HG02973 (cell line): ENCODE results near the gene SORL1.

ENCODE experiments used
- ATAC-seq: cut with Tn5 transposase; IDR thresholded peaks from one replicate; pipeline ENCODE4 v1.9.1; 2021; ENCODE audit warnings: moderate library complexity; ENCODE audit not compliant: unreplicated experiment

SORL1 gene

DNA sequence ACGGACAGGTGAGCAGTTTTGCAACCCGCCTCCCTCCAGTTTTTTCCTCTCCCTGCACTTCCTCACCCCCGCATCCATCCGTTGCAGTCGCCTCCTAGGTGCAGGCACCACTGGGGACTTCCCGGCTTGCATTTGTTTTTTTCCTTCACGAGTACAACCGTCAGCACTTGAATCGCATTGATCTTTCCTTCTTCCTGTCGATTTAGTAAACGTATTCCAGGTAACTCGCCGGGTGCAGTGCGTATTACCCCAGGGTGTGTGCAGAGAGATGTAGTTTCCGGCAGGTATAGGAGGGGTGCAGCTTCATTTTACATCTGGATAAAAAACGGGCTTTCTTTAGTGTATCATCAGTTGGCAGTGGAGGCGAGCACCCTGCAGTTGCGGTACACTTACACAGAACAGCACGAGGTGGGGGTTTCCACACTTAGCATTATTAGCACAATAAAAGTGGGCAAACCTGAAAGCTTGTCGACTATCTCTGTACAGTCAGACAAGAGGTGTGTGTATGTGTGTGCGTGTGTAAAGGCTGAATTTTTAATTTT is 566 bp downstream of the SORL1 start, which contains the start of gene SORL1-AS1:
Gene SORL1-AS1, minus strand, starts transcription at position 359 of the 542 bp plus-strand sequence.
- ATAC-seq: peak; percentile 17

DNA sequence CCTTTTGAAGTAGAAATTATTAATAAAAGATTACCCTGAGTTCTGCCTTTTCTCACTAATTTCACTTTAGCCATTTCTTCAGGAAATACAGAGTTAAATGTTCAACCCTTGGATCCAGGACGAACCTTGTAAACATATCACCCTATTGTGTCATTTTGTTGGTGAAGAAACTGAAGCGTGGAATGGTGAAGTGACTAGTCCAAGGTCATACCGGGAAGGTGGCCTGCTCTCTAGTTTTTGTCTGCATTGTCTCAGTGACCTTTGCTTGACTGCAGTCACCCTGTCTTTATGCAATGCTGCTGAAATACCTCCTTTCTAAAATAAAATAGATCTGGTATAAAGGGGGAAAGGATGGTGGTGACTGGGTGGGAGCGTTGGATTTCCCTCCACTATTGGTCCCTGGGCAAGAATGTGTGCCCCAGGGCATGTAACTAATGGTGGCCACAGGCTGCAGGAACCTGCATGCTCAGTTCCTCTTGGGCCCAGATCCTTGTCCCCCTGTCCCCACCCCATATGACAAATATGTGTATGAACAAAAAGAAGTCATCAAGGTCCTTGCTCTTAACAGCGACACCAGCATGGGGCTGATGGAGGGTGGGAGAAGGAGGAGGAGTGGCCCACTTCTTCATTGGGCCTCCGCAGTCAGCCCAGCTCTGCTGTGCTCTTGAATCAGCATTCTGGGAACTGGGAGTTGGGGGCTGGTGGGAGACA is 1.6 kb downstream of the SORL1 start:
- ATAC-seq: no peak

DNA sequence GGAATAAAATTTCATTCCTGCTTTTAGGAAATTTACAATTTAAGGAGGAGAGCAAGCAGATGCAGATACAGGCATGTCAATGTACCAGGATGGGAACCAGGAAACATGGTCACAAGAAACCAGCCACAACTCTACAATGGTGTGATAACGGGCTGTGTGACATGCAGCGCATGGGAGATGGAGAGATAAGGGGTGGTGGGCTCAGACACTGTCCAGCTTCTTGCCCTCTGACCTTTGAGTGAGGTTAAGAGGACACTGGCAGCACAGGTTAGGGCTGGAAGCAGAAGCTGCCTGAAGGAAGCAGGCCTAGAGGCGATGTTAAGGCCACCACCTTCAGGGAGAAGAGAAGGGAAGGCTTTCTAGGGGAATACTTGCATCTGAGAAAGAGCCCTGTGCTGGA is 3.0 kb downstream of the SORL1 start:
- ATAC-seq: no peak

DNA sequence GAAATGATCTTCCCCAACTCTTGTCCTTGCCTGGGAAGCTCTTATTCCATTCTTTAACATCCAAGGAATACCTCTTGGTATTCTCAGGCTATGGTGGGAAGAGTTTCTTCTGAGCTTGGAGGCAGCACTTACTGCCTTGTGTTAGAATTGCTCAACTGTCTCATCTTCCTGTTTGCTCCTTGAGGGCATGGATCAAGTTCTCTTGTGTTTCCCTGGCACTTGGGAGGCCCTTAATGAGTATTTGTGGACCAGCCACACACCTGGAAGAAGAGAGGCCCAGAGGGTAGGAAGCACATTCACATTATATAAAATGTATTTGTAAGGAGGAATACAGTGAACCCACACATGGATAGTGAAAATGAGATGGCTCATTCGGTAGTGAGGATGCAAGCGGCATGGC is 4.0 kb downstream of the SORL1 start:
- no peak for ATAC-seq

DNA sequence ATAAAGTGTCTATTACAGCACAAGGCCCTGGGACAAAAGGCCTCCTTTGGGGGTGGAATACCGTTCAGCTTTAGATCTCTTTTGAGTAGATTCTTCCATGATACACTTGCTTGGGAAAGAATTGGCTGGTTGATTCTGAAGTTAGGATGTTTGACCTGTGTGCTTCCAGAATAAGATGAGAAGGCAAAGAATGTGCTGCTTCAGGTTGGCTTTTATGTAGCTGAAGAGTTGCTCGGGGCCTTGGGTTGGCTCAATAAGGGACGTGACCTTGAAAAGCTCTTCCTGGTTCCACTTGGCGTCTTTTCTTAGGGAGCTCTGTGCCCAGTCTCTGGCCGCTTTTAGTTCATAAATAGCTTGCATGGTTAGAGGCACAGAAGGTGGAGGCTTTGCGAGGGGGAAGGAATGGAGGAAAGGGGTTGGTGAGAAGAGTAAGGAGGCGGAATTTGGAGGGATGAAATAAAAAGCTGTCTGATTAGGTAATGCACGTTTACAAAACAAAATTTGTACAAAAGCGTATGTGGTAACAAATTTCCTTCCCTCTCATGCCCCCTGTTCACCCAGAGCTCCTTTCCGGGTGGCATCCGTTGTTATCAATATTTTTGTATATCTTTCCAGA is 4.8 kb downstream of the SORL1 start:
- no peak for ATAC-seq

DNA sequence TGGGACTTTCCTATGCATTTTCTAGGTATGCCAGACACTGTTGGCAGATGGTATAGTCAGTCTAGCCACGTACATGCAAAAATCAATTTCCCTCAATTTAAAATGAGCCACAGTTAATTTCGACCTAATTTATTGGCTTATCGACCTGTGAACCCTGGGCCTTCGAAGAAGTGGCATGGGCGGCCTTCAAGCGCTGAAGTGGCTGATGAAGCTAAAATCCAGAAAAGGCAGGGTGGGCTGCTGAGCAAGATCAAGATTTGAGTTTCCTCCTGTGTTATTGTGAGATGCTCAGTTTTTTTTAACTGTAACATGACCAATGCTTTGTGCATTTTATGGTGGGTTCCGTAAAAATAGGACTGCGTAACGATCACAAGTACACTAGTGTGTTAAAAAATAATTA is 6.4 kb downstream of the SORL1 start:
- no peak for ATAC-seq

DNA sequence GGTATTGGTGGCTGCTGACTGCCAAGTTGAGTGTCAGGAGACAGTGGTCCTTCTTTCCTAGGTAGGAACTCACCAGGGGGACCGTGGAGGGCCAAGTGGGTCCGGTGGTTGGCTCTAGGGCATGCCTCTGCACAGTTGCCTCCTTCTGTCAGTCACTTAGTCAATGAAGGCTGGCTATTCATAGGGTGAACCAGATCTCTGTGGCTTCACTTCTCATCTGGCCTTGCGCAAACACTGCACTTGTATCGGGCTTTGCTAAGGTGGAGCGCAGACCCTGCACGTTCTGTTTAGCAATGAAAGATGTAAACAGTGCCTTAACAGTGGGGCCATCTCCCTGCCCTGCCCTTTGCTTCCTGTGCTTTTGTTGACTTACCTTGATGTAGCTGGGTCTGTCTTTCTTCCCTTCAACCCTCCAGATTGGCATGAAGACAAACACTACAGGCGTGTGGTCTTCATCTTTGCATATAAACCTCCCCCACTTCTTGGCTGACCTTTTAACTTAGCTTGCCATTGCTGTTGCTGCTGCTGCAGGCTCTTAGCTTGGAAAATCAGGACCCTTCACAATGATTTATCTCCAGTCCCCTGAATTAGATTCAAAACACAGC is 7.4 kb downstream of the SORL1 start:
- no peak for ATAC-seq

DNA sequence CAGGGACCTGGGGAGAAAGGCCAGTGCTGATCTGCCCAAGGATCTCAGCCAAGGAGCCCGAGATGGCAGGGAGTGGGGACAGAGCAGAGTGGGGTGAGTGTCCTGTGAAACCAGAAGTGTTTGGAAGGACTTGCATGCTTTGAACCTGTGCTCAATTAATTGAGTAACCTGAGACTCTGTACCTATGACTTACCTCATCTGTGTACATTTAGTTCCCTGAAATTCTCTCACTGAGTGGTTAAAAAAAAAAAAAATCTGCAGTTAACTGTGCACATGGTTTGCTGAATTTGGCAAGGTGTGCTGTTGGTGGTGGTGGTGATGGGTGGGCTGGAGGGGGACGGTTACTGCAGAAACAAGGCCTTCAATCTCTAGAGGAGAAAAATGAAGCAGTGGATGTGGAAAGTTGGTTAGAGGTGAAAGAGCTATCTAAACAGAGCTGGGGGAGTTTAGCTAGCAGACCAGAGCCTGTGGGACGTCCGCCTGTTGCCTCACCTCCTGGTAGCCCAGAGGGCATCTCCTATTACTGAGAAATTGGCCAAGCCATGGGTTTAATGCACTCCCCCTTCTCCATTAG is 8.9 kb downstream of the SORL1 start:
- ATAC-seq: no peak

DNA sequence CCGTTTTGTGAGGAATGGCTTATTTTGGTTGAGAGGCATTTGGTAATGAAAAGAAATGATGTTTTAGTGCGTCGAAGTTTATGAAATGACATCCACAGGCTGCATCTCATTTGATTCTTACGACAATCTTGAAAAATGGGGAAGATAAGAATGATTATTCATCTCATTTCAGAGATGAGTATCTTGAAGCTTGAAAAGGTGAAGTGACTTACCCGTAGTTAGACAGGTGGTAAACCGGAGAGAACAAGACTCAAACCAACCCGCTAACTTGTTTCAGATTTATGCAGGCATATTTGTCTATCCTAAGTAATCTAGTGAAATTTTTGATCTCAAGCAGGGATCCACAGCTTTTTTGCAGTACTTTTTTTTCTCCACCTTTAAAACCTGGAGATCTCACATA is 9.7 kb downstream of the SORL1 start:
- ATAC-seq: no peak

DNA sequence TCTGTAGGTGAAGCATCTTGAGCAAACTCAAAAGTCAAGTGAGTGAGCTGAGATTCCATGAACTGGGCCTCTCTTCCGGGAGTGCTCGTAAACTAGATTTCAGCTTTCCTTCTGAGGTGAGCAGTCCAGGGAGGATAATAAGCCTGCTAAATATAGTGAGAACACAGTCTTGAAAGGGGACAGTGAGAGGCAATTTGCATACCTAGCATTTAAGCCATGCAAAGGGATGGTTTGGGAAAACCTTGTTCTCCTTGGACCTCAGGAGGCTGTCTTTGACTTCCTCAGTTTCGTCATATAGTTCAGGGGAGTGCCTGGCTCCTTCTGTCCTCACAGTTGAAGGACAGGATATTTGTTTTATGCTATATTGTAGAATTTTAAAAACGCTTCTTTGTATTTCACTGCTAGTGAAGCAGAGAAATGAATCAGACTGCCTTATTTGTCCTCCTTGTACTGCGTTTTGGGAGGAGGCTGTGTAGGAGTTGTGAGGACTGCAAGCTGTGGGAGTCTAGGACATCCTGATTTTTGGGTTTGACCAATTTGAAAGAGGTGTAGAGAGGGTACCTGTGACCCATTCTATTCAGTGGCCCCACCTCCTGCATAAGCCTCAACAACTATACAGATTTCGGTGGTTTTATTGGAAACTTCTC is 11.7 kb downstream of the SORL1 start:
- ATAC-seq: no peak

DNA sequence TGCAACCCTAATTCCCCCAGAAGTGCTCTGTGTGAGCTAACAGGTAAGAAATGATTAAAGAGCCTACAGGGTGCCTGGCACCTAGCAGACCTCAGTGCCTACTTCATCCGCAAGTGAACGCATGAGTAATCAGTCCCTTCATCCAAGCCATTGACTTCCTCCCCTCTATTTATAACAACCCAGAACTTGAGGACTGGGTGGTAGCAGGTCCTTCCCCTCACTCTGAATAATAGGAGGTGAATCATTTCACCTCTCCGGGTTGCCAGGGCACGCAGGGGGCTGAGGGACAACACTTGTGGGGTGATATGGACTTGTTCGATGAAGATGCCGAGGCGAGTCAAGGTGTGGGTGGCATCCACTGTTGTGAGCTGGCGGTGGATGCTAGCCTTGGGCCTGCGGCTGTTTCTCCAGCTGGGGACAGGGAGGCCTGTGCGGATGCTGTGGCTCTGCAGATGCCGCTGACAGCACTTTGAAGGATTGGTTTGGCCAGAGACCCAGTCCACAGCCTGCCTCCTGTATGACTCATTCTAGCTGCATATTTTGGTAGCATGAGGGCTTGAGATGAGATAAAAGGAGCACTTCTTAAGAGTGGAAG is 12.3 kb downstream of the SORL1 start:
- ATAC-seq: peak; percentile 35

DNA sequence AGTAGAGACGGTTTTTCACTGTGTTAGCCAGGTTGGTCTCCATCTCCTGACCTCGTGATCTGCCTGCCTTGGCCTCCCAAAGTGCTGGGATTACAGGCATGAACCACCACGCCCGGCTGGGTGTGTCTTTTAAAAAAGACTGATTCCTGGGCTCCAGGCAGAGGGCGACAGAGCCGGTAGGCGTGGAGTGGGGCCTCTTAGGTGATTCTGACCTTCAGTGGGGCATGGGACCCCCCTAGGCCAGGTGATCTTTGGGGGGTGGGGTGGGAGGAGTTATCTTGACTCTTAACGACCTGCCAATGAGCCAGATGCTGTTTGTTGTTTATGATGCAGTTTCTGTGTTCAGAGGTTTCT is 13.6 kb downstream of the SORL1 start:
- no peak for ATAC-seq

DNA sequence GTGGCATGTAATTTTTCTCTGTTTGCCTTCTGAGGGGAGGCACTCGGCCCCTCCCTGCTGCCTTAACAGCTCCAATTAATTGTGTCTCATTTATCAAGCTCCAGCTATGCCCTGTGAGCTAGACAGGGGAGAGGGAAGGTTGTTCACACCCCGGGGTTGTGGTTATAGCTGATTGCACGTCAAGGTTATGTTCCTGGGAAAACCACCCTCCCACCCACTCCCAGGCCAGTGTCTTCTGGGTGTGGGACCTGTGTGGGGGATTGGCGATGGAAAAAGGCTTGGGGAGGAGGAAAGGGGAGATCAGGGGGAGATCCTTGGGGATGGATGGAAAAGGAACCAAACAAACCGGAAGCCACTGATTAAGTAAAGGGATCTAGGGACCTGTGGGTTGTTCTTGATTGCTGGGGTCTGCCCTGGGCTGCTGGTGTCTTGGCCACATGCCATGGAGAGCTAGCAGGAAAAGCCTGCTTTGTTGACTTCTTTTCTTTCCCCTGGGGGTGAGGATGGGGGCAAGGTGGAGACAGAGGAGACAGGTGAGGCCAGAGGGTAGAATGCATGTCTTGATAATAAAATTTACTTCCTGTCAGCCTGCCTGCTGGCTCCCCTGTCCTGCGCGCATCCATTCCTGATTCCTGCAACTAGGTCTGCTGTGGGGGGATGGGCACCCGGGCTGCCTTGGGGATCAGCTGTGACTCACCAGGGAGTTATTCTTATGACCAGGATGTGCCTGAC is 14.1 kb downstream of the SORL1 start:
- no peak for ATAC-seq

DNA sequence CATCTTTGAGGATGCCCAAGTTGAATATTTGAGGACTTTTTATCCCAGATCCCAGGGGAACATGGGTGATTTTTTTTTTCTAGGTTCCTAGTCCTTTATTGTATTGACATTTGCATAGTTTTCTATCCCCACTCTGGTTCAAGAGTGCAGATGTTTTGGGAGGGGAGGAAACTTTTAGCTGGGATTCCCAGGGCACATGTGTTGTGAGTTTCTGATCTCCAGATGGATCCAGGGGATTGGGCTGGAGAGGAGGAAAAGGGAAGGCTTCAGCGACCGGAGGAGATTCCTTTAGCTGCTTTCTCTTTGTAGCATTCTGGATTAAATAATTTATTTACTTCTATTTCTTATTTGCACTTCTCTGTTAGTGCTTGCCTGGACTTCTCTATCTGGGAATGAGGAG is 15.4 kb downstream of the SORL1 start:
- ATAC-seq: no peak

DNA sequence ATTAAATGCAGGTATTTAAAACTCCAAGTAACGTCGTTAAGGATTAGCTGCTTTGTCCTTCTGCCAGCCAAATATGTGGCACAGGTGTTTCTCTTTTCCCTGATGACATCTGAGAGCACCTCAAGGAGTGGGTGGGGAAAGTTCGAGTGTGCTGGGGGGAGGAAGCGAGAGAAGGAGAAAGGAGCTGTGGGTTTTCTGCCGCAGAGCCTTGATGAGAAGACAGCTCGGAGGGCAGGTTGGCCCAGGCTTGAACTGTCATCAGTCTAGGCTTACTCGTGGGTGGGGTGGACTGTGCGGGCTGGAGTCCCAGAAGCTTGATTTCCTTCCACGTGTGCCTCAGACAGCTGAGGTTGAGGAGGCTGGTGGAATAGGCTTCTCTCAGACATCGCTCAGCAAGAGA is 15.9 kb downstream of the SORL1 start:
- ATAC-seq: peak; percentile 58

DNA sequence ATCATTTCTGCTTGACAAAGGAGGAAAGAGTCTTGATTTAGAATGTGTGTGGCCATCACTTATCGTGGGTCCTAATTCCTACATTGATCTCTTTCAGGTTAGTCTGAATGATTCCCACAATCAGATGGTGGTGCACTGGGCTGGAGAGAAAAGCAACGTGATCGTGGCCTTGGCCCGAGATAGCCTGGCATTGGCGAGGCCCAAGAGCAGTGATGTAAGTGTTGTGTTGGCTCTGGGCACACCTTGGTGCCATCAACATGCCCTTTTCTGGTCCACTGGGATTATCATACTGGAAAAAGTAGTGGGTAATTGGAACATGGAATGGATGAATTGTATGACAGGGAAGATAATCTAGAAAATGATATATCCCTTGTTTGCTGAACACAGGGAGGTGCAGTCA is 17.8 kb downstream of the SORL1 start:
- ATAC-seq: no peak

DNA sequence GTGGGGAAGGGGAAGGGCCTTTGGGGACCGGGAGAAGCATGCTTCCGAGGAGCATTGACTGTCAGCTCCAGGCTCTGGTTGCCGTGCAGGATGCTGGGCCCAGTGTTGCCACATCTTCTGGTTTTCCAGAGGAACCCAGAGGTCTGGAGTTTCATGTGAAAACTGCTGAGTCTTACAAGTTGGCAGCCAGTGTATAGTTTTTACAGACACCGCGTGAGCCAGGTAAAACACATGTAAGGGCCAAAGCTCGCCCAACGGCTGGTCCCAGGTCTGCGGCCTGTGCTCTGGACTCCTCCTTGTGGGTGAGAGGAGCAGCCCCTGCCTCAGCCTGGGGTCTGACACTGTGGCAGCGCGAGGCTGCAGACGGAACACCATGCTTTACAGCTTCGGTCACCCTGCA is 19.1 kb downstream of the SORL1 start:
- no peak for ATAC-seq

DNA sequence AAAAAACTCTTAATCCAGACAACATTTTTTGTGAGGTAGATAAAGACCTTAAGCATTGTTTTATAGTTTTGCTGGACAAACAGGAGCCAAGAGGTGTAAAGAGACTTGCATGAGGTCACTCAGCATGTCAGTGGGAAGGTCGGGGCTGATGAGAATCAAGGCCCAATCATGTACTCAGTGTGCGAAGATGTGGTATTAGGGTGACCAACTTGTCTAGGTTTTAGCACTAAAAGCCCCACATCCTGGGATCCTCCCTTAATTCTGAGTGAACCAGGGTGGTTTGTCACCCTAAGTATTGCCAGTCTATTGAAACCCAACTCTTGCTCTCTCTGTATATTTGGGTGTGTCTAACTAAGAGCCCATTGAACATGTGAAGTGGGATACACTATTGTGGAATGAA is 20.2 kb downstream of the SORL1 start:
- no peak for ATAC-seq

DNA sequence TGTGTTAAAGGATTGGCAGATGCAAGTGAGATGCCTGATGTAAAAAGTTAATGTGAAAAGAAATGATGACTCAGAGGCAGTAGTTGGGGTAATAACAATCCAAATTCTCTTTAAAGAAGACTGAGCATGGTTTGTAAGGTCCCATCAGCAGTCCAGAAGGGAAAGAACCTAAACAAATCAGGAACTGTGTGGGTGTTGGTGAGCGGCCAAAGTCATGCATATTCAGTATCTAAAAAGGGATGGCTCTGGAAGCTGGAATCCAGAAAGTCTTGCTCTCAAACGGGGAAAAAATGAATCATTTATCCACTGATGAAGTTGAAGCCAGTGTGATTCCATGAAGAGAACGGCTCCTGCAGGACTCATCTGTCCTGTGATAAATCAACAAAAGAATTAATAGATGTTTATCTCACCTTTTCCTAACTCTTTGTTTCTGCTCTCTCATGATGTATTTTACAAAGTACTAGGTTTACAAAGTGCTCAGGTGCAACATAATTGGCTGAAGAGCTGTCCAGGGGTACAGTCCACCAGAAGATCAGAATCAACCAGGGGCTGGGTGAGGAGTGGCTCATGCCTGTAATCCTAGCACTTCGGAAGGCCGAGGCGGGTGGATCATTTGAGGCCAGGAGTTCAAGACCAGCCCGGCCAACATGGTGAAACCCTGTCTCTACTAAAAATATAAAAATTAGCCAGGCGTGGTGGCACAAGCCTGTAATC is 21.1 kb downstream of the SORL1 start:
- no peak for ATAC-seq

DNA sequence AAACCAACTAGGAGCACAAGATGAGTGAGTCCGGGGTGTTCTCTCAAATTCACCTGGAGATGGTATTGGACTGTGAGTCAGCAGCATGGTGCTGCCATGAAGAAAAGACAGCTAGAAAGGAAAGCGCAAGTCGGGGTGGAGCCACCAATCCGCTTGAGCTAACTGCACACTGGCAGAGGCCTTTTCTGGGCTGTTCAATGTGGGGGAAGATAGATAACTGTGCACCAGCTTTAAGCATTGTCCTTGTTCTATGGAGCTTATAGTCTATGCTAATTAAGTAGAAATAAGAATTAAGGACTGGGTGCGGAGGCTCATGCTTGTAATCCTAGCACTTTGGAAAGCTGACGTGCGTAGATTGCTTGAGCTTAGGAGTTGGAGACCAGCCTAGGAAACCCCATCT is 22.6 kb downstream of the SORL1 start:
- ATAC-seq: no peak
